Right ventricle myocardium inferior (tissue), 1 donor: ENCODE measurements around the gene SH3BP5L. TPM values are rescaled to one million over a fixed set of nuclear protein-coding genes. Genes with fewer than 3 reads are reported as not detected.

ENCODE experiments used
- ATAC-seq: fragments of 200-7000 bp; cut with Tn5 transposase; one replicate; pipeline ENCODE4 v1.9.1; 2020; ENCODE audit warnings: mild to moderate bottlenecking, moderate library complexity
- DNase-seq: peaks from one replicate; pipeline ENCODE4 v3.0.0; 2021; ENCODE audit errors: missing footprints
- intact Hi-C: fragments of 100-400 bp; cut with DNase I; formaldehyde crosslinking; loops from one replicate; pipeline ENCODE4 v1.11.0; 2022
- total RNA-seq: library from RNA; stranded (reverse); fragmentation: NEBNext Ultra II Directional; extraction: Animal tissue kit (Norgen Biotek cat#: 25700); gene quantifications from one replicate; pipeline ENCODE4 v1.2.1, GENCODE V29; 2021
- donor health status: DM: no; HTN: yes; CAD: no; lungs with severe emphysema.

Gene SH3BP5L
- total RNA-seq, 1 donor from 2014 or later: 22.2 TPM

DNA sequence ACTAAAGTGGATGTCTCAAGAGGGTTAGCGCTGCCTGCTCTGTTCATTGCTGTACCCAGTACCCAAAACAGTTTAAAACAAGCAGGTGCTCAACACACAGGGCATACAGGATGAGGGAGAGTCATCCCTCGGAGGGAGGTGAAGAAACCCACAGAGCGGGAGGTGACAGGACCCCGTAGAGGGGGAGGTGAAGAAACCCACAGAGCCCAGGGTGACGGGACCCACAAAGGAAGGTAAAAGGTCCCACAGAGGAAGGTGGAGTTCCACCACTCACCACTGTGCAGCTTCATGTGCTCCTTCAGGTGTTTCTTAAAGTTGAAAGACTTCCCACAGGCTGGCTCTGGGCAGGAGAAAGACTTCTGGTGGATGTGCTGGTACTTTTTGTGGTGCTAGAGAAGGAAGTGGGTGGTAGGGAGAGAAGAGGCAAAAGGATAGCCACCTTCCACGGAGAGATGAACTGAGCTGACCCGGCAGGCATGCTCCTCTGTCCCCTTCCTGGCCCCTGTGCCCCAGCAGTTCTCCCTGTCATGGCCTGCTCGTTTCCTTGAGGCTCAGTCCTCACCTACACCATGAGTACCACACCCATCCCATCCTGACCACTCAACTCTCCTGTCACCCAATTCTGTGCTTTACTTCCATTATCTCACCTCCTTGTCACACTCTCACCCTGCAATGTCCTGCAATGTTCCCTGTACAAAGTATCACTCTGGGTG, 28.1 kb upstream of the SH3BP5L start:
- intact Hi-C loops: no loop called here
- DNase-seq: no peak
- ATAC-seq: no peak

DNA sequence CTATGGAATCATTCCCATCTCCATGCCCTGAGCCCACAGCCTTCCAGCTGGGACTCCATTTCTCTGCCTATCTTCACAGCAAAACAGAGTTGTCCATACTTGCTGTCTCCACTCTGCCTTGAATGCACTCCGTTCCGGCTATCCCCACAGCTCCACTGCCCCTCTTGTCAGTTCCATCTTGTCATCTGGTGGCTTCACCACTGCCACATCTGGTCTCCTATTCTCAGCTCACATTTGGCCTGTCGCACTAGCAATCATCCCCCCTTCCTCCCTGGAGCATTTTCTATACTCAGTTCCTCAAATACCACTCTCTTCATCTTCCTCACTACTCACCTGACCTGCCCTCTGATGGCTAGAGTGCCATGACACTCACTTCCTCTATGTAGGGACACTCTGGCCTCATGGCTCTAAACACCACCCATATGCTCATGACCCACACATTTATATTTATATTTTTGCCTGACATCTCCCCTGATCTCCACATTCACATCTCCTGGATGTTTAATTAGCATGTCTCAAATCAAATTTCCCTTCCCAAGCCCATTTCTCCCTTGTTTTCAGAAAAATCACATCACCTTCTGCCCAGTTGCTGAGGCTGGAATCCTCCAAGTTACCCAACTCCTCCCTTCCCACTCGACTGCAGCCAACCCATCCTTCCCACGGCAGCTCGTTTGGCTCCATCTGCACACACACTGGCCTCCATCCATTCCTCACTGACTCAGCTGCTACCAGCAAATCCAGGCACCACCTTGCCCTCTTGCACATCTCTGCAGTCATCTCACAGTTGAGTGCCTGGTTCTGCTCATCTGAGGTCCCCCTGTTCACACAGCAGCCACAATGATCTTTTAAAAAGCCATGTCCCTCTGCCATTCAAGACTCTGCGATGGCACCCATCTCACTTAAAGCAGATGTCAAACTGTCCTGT, 27.0 kb upstream of the SH3BP5L start:
- ATAC-seq: no peak
- intact Hi-C loops: no loop called here
- DNase-seq: no peak

DNA sequence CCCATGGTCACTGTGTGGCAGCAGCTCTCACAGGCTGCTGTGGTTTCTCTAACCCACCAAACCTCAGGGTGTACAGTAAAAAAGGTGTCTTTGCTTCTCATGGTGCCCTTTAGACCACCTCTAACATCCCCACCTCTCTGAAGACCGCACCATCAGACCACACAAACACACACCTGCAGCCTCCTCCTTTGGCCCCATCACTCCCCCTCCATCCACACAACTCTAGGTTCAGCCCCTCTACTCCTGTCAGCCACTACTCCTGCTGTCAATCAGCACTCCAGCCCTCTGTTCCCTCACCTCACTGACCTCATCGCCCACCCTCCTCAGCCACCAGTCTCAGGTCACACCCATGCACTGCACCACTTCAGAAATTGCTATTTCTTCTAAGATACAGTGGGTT, 25.7 kb upstream of the SH3BP5L start:
- ATAC-seq (no peak), DNase-seq (no peak)
- intact Hi-C loops: no loop called here

DNA sequence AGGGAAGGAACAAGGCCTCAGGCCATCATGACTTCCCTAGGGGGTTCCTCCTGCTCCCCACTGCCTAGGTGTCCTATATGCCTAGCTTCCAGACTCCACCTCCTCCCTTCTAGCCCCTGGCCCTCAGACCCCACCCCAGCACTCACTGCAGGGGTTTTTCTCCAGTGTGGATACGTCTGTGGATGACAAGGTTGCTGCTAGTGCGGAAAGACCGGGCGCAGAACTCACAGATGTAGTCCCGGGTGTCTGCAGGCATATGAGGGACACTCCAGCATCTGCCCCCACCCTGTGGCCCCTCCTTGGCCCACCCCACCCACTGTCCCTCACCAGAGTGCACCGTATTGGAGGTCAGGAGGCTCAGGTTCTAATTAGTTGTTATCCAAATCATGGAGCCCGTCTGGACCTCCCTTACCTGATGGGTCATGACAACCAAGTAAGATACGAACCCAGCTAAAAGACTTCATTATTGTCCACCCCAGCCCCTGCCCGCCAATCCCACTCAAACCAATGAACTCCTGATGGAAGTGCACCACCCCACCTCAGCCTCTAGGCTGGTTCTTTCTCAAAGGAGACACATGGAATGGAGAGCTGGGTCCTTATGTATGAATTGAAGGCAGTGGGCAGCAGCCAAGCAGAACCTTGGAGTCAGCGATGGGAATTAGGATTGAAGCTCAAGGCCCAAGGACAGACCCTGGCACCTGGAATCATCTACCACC, 25.0 kb upstream of the SH3BP5L start:
- ATAC-seq: no peak
- DNase-seq: no peak
- intact Hi-C loops: no loop called here

DNA sequence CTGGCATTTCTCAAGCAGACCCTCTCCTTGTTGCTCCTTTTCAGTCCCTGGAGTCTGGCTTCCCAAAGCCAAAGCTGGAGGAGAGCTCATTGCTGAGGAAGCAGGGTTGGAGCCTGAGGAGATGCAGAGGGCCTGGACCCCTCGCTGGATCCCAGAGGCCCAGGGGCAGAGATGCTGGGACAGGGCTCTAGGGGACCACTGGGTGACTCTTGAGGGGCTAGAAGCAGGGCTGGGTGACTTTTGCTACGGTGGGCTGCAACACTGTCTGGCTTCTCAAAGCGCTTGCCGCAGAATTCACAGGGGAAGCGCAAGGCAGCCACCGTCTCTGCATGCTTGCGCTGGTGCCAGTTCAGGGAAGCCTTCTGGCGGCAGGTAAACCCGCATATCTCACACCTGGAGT, 24.4 kb upstream of the SH3BP5L start:
- ATAC-seq: no peak

DNA sequence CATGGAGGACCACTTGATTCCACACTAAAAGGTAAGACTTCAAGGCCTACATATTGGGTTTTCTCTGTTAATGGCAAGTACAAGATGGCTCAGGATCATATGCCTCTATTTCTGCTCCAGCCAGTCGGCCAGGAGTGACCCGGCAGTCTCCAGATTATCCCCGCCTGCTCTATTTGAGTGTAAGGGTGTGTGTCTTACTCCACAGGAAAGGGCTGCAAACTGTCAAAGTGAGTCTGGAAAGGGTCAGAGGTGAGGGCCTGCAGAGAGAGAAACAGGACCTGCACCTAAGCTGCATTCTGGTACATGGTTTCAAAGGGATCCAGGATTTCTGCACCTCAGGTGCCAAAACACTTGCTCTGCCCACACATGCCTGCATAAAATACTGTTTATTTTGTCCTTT, 23.9 kb upstream of the SH3BP5L start:
- intact Hi-C loops: no loop called here
- no peak for ATAC-seq
- DNase-seq: no peak

More for the DNA sequence above, 24.4 kb upstream of the SH3BP5L start:
- intact Hi-C loops: no loop called here
- no peak for DNase-seq

DNA sequence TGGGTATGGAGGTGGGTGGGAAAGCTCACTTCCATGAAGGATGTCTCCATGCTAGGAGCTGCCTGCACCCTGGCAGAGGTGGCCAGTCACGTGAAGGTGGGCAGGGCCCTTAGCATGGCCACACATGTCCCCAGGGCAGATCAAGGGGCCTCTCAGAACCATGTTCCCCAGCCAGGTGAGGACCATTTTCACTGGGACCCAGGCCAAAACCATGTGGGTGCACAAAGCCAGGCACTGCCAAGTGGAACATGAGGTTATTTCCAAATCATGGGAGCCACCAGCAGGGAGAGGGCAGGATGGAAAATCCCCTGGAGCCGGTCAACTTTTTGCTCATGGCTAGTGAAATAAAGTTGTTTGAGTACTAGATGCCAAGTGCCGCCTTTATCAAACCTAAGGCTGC, 23.4 kb upstream of the SH3BP5L start:
- DNase-seq (no peak), ATAC-seq (no peak)
- intact Hi-C loops: no loop called here

DNA sequence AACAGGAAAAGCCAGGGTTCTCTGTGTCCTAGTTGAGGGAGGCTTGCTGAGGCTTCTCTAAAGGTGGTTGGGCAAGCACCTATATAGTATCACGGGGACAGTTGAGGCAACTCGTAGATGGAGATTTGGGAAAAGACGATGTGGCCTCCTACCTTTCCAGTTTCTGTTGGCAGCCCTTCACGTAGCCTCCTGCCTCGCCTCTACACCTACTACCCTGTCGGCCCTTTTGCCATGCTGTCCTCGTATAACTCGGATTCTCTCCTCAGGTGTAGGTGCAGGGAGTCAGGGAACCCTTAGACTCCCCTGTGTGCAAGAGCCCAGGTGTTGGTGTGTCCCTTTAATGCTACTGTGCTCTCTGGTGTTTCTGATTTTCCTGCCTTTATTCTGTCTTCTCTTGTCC, 22.9 kb upstream of the SH3BP5L start:
- DNase-seq (no peak), ATAC-seq (no peak)
- intact Hi-C loops: no loop called here

DNA sequence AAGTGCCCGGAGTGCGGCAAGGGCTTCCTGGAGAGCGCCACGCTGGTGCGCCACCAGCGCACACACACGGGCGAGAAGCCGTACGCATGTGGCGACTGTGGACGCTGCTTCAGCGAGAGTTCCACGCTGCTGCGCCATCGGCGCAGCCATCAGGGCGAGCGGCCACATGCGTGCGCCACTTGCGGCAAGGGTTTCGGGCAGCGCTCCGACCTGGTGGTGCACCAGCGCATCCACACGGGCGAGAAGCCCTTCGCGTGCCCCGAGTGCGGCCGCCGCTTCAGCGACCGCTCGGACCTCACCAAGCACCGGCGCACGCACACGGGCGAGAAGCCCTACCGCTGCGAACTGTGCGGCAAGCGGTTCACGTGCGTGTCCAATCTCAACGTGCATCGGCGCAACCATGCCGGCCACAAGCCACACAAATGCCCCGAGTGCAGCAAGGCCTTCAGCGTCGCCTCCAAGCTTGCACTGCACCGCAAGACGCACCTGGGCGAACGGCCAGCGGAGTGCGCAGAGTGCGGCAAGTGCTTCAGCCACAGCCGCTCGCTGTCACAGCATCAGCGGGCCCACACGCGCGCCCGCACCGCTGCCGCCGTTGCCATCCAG, 22.3 kb upstream of the SH3BP5L start:
- DNase-seq (no peak), ATAC-seq (no peak)
- intact Hi-C loops: no loop called here

DNA sequence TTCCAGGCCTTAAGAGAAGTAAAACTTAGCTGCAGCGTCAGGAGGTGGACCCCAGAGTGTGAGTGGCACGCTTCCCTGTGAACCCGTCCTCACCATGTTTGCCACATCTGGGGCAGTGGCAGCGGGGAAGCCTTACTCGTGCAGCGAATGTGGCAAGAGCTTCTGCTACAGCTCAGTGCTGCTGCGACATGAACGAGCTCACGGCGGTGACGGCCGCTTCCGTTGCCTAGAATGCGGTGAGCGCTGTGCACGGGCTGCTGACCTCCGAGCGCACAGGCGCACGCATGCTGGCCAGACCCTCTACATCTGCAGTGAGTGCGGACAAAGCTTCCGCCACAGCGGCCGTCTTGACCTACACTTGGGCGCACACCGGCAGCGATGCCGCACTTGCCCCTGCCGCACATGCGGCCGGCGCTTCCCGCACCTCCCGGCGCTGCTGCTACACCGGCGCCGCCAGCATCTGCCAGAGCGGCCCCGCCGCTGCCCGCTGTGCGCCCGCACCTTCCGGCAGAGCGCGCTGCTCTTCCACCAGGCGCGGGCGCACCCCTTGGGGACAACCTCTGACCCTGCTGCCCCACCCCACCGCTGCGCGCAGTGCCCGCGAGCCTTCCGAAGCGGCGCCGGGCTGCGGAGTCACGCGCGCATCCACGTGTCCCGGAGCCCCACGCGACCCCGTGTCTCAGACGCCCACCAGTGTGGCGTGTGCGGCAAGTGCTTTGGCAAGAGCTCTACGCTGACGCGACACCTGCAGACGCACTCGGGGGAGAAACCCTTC, 21.7 kb upstream of the SH3BP5L start:
- DNase-seq (no peak), ATAC-seq (no peak)
- intact Hi-C loops: no loop called here

DNA sequence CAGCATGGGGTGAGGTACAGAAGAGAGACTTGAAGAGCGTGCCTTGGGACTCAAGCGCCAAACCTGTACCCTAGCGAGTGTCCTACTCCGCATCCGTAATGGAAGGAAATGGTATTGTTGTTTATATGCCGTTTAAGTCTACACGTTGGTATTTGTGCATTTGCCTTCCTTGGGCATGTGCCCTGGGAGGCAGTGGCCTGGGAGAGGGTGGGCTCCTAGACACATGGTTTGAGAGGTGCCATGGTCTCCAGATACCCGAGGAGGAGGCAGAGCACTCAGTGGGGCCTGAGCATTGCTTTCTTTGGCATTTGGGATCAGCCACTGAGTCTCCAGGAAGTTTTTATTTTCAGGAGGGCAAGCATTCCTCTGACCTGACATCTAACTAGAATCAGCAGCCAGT, 18.8 kb upstream of the SH3BP5L start:
- ATAC-seq: no peak
- intact Hi-C loops: no loop called here

DNA sequence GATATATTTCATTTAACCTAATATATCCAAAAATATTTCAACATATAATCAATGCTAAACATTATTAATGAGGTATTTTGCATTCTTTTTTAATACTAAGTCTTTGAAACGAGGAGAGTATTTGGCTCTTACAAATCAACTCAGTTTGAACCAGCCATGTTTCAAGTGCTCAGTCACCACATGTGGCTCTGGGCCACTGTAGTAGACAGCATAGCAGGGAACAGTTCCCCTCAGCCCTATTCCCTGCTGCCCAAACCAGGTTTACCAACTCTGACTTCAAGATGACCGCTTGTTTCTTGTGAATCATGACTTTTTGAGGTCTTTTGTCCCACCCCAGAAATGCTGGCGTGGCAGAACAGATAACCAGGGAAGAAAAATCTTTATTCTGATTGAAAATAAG, 18.0 kb upstream of the SH3BP5L start:
- ATAC-seq (no peak), DNase-seq (no peak)
- intact Hi-C loops: no loop called here

More for the DNA sequence above, 18.8 kb upstream of the SH3BP5L start:
- no peak for DNase-seq

DNA sequence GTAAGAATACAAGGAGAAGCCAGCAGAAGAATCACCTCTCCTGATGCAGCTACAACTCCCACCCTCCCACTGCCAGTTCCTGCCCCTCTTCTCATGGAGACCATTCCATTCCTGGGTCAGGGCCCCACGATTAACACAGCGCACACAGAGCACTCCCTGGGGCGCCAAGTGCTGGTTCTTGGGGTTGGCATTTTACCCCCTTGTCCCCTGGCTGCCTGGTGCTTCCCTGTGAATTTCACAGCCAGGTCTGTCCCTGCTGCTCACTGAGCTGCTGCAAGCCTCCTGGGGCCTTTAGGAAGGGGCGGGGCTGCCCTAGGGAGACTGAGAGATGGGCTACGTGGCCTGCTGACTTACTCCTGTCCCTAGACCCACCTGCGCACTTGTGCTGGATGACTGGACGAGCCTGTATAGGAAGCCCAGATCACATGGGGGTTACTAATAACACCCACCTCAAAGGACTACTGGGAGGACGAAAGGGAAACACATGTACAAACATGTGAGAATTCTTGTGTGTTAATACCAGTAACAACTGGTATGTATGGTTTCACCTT, 17.1 kb upstream of the SH3BP5L start:
- ATAC-seq (no peak), DNase-seq (no peak)
- intact Hi-C loops: no loop called here

DNA sequence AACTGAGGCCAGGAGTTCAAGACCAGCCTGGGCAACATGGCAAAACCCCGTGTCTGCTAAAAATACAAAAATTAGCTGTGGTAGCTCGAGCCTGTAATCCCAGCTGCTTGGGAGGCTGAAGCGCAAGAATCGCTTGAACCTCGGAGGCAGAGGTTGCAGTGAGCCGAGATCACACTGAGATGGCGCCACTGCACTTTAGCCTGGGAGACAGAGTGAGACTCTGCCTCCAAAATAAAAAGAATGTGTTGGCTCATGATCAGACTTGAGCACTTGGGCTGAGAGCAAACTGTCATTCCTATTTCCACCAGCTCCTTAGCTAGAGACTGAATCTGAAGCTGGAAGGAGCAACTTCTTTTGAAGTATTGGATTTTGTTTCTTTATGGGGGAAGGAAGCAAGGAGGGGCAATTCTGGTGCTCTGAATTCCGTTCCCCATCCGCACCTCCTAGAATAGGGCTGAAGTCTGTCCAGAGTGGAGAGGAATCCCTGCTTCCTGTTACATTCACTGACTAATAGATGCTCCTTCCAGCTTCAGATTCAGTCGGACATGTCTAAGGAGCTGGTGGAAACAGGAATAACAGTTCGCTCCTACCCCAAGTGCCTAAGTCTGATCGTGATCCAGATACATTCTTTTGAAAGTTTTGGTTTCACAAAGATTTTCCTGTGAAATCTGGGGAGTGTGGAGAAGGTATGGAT, 16.1 kb upstream of the SH3BP5L start:
- intact Hi-C loops: no loop called here
- DNase-seq (no peak), ATAC-seq (no peak)

DNA sequence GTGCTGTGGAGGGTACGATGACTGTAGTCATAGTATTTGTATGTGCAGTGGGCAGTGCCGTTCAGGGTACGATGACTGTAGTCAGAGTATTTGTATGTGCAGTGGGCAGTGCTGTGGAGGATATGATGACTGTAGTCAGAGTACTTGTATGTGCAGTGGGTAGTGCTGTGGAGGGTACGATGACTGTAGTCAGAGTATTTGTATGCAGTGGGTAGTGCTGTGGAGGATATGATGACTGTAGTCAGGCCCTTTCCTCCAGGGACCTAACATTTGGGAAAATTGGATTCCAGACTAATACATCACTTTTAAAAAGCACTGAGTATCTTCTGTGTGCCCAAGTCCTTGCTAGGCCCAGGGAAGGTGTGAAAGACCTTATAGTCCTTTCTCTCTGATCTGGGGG, 15.2 kb upstream of the SH3BP5L start:
- DNase-seq: no peak
- intact Hi-C loops: no loop called here
- ATAC-seq: no peak

DNA sequence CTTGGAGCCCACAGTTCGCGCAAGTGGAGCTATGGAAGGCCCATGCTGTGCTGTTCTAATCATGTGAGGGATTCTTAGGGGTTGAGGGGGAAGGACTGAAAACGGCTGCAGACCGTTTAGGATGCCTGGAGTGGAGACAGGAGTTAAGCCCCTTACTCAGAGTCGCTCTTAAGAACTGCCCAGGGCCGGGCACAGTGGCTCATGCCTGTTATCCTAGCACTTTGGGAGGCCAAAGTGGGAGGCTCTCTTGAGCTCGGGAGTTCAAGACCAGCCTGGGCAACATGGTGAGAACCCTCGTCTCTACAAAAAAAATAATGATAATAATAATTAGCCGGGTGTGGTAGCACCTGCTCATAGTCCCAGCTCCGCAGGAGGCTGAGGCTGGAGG, 13.4 kb upstream of the SH3BP5L start:
- no peak for DNase-seq
- intact Hi-C loops: loop anchor here (2.0 kb wide), 1 partner anchor 68 kb away; the partner anchor contains the start of gene PGBD2
- ATAC-seq: no peak

DNA sequence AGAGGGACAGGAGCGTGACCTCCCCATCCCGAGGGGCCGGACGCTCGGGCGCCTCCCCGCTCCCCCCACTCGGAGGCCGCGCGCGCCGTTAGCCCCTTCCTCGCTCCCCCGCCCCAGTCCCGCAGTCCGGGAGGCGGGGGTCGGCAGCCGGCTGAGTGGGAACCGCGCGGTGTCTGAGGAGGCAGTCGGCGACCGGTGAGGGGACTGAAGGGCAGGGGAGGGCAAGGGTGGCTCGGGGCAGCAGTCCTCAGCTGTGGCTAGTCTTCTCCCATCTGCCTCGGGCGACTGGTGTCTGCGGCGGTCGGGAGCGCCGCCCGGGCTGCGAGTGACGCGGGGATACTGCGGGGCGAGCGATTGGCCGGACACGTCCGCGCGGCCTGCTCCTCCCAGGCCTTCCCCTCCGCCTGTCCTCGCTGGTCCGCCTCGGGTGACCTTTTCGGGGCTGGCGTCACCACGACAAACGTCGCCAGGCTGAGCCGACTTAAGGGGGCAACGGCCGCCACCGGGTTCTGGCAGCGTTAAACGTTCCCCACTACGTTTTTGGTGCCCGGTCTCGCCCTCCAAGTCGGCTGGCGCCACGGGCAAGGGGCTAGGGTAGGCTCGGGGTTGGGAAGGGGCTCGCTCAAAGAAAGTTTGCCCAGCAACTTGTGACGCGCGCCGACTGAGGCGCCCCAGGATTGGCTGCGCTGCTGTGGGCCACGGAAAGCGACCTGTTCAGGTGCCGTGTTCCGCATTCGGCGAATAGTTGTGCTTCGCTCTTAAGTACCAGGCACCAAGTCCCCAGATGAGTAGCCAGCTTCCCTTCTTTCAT, 12.8 kb upstream of the SH3BP5L start:
- intact Hi-C loops: loop anchor here (1.0 to 2.0 kb wide), 4 partner anchors 12 to 68 kb away; partner anchors contain the start of gene PGBD2
- DNase-seq (peak; percentile 96), ATAC-seq (peak; percentile 89)
